ENCODE data around the gene TRIM63. TPM values are rescaled to one million over a fixed set of nuclear protein-coding genes. Genes with fewer than 3 reads are reported as not detected.
A peak's percentile ranks its signal among the peaks of the same experiment; 100 is the strongest.

Gene TRIM63
- total RNA-seq, 1 donor from 2014 or later = 123 TPM

DNA sequence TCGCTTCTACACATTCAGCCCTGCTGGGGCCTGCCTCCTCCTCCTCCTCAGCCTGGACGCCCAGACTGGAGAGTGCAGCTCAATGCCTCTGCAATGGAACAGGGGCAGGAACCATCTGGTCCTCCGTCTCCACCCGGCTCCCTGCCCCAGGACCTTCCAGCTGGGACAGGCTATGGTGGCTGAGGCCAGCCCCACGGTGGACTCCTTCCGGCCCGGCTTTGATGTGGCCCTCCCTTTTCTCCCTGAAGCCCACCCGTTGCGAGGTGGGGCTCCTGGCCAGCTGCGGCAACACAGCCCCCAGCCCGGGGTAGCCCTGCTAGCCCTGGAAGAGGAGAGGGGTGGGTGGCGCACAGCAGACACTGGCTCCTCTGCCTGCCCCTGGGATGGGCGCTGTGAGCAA, 44.4 kb downstream of the TRIM63 start:
- no peak for DNase-seq (ENCODE audit: low spot score)
- intact Hi-C loops (cut with DNase I) = no loop called here

DNA sequence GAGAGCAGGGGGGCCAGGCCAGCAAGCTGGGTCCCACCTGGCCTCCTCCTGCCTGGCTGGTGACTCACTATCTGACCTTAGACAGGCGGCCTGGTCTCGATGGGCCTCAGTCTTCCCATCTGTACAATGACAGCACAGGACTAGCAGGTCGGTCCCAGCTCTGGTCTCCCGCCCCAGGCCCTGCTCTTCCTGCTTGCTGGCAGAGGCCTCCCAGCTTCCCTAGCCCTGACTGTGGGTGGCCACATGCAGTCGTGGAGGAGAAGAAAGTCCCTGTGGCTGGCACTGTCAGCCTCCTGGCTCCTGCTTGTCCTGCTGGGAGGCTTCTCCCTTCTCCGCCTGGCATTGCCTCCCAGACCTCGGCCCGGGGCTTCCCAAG, 45.0 kb downstream of the TRIM63 start:
- intact Hi-C loops (cut with DNase I) = no loop called here
- no peak for DNase-seq (ENCODE audit: low spot score)

DNA sequence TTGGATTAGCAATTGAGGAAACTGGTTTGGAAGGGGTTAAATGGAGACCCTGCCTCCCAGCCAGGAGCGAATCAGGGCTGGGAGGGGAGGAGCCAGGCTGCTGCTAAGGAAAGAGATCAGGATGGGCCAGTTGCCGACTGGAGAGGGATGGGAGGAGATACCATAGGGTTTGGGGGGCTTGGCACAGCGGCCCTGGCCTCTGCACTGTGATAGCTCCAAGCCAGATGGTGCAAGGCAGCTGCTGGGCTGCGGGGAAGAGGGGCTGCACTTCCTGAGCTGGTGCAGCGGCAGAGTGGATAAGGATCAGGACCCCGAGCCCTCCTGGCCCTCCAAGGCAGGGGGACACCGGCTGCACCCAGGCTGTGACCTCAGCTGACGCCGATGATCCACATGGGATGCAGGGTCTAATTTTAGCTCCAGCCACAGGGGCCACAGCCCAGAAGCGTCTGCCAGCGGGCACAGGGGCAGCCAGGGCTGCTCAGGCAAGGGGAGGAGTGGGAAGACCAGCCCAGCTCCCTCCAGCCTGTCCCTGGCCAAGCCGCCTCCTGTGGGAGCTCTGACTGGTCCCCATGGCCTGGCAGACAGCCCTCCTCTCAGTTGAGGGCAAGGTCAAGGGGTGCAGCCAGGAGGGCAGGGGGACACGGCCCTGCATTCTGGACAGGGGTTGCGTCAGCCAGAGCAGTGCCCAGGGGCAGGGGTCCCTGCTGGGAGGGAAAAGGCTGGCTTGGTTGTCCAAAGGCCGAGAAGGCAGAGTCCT, 45.6 kb downstream of the TRIM63 start, which contains the start of gene EXTL1:
TSS of gene EXTL1 (plus strand) at position 129 of the 757 bp plus-strand sequence. CDS start 872 bp downstream, outside the sequence.
- DNase-seq (ENCODE audit: low spot score) = peak; percentile 89
- intact Hi-C loops (cut with DNase I) = loop anchor here (1.0 to 2.0 kb wide), 2 partner anchors 45 to 72 kb away; partner anchors contain the start of gene TRIM63

DNA sequence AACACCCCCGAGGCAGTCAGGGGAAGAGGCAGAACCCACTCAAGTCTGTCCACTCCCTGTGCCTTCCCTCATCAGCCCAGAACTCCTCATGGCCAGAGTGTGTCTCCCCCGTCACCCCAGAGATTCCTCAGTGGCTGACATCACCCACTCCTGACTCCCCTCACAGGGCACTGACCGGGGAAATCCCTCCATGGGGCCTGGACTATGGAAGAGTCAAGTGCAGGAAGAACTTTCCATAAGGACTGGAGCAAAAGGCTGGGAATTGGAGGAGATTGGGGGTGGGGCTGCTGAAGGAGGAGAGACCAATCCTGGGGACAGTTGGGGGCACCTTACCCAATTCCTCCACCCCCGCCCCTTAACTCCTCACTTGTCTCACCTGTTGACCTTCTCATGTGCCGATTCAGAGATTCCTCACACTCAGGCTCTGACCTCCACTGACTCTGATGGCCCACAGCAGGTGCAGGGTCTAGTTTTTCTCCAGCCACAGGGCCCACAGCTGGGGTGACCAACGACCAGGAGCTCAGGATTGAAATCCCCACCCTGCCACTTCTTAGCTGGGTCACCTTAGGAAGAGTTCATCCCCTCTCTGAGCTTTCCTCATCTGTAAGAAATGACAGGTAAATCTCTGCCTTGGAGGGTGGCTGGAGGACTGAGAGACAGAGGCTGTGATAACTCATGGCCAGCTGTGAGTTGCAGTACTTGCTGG, 46.3 kb downstream of the TRIM63 start:
- intact Hi-C loops (cut with DNase I) = loop anchor here (1.0 to 2.0 kb wide), 2 partner anchors 46 to 73 kb away; partner anchors contain the start of gene TRIM63
- no peak for DNase-seq (ENCODE audit: low spot score)

DNA sequence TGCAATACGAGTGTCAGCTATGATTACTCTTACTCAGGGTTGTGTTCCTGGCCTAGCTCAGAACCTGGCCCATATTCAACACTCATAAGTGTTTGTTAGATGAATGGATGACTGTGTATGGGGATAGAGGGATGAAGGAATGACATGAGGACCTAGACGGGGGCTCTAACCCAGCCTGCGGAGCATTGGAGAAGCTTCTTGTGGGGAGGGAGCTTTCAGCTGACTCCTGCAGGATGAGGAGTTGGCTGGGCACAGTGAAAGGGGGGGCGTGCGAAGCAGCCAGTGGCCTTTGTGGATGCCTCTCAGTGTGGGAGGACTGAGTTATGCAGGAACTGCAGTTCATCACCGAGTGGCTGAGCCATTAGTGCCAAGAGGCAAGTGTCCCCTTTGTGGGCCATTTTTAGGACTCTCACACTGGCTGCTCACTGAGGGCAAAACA, 47.1 kb downstream of the TRIM63 start:
- intact Hi-C loops (cut with DNase I) = loop anchor here (2.0 kb wide), 1 partner anchor 46 kb away; the partner anchor contains the start of gene TRIM63
- peak; percentile 90 for DNase-seq (ENCODE audit: low spot score)

DNA sequence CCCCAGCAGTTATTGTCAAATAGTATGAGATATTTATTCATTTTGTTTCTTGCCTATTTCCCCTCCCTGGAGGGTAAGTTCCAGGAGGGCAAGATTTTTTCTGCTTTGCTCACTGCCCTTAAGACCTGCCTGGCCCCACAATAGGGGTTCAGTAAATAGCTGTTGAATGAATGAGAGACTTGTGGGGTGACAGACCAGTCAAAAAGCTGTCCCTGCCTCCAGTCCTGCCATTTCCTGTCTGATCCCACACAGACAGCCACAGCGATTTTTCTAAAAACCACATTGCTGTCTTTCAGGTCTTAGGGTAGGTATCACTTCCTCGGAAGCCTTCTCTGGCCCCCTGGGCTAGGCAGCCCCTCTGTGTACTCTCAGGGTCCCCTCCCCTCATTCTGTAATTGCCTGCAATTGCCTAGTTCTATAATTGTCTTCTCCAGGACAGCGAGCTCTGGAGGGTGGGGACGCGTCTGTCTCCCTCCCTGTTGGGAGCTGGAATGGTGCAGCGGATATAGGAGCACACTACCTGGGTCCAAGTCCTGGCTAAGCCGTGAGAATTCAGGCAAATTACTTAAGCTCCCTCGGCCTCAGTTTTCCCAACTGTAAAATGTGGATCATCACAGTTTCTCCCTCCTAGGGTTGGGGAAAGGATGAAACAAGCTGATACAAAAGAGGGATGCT, 47.7 kb downstream of the TRIM63 start:
- no peak for DNase-seq (ENCODE audit: low spot score)
- intact Hi-C loops (cut with DNase I) = loop anchor here (2.0 kb wide), 1 partner anchor 47 kb away; the partner anchor contains the start of gene TRIM63

DNA sequence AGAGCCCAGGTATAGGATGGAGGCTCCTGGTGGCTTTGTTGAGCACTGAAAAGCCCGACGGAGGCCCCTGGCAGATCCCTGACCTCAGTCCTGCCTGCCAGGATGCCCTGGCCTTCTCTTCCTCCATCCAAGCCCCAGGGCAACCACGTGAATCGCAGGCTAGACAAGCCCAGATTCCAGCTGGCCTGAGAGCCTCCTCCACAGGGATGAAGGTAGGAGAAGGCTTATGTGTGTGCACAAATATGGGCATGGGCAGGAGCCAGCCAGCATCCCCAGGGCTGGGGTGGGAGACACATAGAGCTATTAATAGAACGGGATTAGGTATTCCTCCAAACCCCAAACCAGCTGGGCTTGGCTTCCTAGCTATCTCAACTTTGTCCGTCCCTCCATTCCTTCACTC, 49.8 kb downstream of the TRIM63 start:
- intact Hi-C loops (cut with DNase I) = no loop called here
- no peak for DNase-seq (ENCODE audit: low spot score)

DNA sequence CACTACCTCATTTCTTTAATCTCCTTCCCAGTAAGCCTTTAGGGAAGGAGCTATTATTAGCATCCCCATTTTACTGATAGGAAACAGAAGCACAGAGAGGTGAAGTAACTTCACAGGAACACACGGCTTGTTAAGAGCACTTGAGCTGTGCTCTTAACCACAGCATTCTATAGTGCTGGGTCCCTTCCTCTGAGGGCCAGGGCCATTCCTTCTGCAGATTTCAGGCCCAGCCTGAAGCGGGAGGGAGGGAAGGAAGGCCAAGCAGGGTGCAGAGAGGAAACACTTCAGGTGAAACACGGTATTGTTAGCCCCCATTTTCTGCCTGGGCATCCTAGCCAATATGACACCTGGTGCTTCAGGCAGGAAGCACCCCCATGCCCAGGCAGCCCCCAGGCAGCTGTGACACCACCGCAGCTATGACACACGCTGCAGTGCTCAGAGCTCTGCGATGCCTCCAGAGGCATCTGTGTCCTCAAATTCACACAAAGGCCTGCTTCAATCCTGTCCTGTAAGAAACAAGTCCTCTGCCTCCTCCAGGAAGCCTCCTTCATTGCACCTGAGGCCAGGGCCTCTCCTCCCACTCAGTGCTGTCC, 50.4 kb downstream of the TRIM63 start:
- intact Hi-C loops (cut with DNase I) = no loop called here
- no peak for DNase-seq (ENCODE audit: low spot score)

DNA sequence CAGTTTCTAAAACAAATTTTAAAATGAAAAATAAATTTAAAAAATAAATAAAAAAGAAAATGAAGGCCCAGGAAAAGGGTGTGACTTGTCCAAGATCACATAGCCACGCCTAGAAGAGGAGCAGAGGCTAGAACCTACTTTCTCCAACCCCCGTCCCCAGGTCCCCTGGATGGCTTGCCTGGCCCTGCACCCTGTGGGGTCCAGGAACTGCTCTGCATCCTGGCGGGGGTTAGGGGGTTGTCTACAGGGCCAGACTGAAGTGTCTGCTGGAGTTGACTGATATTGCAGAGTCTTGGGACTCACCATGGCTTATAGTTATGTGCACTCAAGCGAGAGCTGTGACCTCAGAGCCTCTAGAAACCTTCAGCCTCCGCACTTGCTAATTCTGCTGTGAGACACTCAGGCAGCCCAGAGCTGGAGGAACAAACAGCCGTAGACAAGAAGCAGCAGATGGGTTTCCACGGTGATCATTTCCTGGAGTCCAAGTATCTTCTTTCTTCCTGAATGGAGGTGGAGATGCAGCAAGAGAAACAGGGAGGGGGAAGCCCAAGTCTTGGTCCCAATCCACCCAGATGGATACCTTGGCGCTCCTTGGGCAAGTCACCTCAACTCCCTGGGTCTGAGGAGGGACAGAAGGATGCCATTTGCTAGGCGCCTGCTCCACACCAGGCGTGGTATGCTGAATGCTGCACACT, 51.0 kb downstream of the TRIM63 start:
- no peak for DNase-seq (ENCODE audit: low spot score)
- intact Hi-C loops (cut with DNase I) = no loop called here

DNA sequence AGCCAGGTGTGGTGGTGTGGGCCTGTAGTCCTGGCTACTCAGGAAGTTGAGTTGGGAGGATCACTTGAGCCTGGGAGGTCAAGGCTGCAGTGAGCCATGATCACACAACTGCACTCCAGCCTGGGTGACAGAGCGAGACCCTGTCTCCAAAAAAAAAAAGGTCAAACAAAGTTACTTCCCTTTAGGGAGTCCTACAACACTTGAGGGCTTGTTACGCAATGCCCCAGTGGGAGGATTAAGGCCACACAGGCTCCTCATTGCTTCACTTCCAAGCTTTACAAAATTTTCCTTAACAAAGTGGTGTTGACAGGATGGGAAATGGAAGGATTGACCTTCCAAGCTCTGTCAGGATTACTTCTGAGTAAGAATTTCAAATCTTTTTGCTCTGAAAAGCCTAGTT, 52.1 kb downstream of the TRIM63 start:
- intact Hi-C loops (cut with DNase I) = no loop called here
- DNase-seq (ENCODE audit: low spot score) = no peak

DNA sequence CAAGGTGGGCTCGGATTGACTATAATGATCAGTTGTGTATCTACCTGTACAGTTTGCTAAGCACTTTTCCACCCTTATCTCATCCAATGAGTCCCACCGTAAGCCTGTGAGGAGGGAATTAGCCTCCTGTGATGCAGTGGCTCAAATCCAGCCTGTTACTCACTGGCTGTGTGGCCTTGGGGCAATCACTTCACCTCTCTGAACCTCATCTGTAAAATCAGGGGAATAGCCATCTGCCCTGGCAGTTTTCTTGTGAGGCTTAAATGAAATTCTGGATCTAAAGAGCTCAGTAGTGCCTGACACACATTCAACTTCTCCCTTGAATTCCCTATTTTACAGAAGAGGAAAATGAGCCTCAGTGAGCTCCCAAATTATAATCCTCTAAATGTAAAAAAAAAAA, 53.3 kb downstream of the TRIM63 start:
- intact Hi-C loops (cut with DNase I) = no loop called here
- DNase-seq (ENCODE audit: low spot score) = no peak

DNA sequence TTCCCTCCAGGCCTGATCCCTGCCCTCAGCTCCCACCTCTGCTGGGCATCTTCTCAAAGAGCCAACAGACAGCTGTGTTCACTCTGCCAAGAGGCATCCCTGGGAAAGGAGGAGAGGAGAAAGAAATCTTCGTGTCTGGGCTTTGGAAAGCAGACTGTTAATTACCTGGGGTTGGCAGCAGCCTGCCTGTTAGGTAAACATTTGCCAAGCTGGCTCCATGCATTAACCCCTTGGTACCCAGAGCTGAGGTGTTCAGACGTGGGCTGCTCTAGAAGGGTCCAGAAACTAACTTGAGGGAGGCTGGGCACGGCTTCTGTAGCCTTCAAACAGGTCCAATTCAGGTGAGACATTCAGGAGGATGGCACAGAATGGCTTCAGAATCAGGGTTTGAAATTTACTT, 54.6 kb downstream of the TRIM63 start:
- intact Hi-C loops (cut with DNase I) = no loop called here
- DNase-seq (ENCODE audit: low spot score) = no peak

DNA sequence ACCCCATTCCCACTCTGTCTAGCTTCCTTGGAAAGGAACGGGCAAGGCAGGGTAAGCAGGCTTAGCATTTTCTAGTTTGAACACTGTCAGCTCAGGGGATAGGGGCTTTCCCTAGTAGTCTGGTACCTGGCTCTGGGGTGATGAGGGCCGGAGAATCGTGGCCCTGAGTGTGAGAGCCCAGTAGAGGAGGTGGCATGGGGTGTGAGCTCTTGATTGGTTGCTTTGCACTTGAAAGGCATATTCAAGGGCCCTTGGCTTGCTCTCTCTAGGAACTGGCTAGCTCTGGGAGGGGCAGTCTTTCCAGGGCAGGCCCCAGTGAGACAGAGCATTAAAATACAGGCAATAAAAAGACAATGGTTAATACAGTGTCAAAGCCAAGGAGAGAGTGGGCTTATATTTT, 56.6 kb downstream of the TRIM63 start:
- DNase-seq (ENCODE audit: low spot score) = no peak
- intact Hi-C loops (cut with DNase I) = no loop called here

DNA sequence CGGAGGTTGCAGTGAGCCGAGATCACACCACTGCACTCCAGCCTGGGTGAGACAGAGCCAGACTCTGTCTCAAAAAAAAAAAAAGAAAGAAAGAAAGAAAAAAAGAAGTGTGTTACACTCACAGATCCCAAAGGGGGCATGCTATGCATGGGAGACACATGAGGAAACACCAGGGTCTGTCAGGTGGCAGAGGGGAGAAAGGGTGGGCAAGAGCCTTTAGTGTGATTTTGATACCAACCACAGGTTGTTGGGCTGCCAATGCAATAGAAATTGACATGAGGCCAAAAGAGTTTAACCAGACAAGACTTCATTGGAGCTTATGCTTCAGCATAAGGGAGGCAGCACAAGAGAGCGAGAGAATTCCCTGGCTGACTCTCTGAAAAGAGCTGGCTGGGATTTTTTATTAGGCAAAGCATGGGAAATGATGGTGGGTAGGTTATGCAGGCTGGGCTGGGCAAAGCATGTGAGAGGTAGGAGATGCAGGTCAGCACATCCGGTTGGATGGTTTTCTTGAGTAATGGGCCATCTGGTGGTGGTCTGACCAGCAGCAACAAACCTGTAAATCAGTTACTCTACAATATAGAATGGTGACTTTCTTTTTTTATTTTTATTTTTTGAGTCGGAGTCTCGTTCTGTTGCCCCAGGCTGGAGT, 57.5 kb downstream of the TRIM63 start:
- intact Hi-C loops (cut with DNase I) = no loop called here
- DNase-seq (ENCODE audit: low spot score) = no peak

DNA sequence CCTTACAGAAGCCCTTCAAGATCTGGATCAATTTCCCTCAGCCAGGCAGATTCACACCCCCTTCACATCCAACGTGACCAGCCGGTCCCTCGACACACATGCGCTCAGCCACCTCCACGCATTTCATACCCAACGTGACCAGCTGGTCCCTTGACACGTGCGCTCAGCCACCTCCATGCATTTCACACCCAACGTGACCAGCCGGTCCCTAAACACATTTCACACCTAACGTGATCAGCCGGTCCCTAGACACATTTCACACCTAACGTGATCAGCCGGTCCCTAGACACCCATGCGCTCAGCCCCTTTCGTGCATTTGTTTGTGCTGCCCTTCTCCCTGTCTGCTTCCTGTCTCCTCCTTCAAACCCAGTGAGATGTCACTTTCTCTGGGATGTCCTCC, 60.7 kb downstream of the TRIM63 start:
- intact Hi-C loops (cut with DNase I) = no loop called here
- DNase-seq (ENCODE audit: low spot score) = no peak

DNA sequence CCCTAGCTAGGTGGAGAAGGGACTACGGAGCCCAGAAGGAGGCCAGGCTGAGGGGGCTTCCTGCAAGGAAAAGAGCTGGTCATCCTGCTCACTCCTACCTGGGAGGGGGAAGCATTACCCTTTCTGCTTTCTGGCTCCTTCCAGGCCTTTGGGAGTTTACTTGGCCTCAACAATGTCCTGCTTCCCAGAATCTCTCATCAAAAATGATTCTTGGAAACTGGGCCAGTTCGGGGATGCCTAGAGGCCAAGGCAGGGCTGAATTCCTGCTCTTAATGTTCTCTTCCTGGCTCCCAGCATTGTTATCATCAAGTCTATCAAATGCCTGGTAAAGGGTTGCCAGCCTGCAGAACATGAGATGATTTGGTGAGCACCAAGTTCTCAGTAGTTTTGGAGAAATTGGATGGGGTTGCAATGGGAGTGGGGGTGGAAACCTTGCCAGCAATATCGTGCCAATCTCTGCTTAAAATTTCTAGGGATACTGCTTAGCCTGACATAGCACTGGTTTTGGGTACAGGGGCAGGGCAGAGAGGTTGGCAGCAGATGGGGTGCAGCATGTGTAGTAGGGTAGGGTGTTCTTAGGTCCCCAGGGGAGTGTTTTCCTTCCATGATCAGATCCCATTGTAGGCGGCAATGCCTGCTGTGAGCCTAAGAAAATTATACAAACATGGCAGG, 61.9 kb downstream of the TRIM63 start:
- intact Hi-C loops (cut with DNase I) = no loop called here
- DNase-seq (ENCODE audit: low spot score) = no peak

DNA sequence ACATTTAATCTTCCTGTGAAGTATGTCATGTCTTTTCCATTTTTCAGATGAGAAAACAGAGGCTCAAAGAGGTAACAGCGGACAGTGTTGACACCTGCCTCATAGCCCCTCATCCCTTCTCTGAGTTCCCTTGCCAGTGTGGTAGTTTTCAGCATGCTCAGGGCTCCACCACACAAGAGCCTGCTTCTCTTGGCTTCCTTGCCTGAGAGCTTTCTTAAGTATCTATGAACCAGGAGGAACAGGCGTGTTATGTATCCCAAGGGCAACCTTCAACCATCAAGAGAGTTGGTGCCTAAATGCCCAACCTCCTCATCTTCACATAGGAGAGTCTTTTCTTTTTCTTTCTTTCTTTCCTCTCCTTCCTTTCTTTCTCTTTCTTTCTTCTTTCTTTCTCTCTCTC, 63.7 kb downstream of the TRIM63 start:
- DNase-seq (ENCODE audit: low spot score) = no peak
- intact Hi-C loops (cut with DNase I) = no loop called here

DNA sequence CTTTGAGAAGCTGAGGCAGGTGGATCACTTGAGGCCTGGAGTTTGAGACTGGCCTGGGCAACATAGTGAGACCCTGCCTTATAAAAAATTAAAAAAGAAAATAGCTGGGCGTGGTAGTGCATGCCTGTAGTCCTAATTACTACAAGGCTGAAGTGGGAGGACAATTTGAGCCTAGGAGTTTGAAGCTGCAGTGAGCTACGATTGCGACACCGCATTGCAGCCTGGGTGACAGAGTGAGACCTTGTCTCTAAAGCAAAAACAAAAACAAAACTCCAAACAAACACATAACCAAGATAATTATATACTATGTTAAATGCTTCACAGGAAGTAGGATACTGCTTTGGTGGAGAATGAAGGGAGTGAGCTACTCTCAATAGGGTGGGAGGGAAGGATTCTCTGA, 64.2 kb downstream of the TRIM63 start:
- no peak for DNase-seq (ENCODE audit: low spot score)
- intact Hi-C loops (cut with DNase I) = no loop called here
